SU-DHL-6 (cell line): ENCODE results near the gene BMPR1A.
"Not testable (repeated sequence)": the region's sequence is repeated elsewhere in the genome, so short reads cannot be mapped to it uniquely, and the experiment has no call there.

ENCODE experiments used
- EZH2phosphoT487 ChIP-seq: fragments of 200-600 bp; sonication (generic), shearing (Covaris generic); conservative IDR thresholded peaks from 2 replicates; pipeline ENCODE4 v1.6.1; 2018; ENCODE audit warnings: mild to moderate bottlenecking, antibody characterized with exemption, low read length, moderate library complexity, mixed read lengths
- TF ChIP-seq, protein P1 (sequence below): fragments of 200-600 bp; sonication (generic); IDR thresholded peaks from one replicate; pipeline ENCODE4 v1.5.1; 2017; ENCODE audit warnings: antibody characterized with exemption, mild to moderate bottlenecking, low read length, moderate library complexity; ENCODE audit not compliant: insufficient read depth, poor library complexity, severe bottlenecking

GRCh38 chr10:86865011-86865811 lies 108.8 kb downstream of the BMPR1A start:
- TF ChIP-seq, protein P1, sequence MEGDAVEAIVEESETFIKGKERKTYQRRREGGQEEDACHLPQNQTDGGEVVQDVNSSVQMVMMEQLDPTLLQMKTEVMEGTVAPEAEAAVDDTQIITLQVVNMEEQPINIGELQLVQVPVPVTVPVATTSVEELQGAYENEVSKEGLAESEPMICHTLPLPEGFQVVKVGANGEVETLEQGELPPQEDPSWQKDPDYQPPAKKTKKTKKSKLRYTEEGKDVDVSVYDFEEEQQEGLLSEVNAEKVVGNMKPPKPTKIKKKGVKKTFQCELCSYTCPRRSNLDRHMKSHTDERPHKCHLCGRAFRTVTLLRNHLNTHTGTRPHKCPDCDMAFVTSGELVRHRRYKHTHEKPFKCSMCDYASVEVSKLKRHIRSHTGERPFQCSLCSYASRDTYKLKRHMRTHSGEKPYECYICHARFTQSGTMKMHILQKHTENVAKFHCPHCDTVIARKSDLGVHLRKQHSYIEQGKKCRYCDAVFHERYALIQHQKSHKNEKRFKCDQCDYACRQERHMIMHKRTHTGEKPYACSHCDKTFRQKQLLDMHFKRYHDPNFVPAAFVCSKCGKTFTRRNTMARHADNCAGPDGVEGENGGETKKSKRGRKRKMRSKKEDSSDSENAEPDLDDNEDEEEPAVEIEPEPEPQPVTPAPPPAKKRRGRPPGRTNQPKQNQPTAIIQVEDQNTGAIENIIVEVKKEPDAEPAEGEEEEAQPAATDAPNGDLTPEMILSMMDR: not testable (repeated sequence)
- TF ChIP-seq EZH2phosphoT487: not testable (repeated sequence)
